Peyer's patch (tissue), 4 donors: Measurements from ENCODE around the gene CHST8. TPM values are rescaled to one million over a fixed set of nuclear protein-coding genes. Genes with fewer than 3 reads are reported as not detected.

Experiments used
- DNase-seq, 3 donors: peaks; one replicate each; pipeline ENCODE4 v3.0.0-alpha.2; 2017 to 2019
- H3K27ac ChIP-seq, 4 donors: fragments of 200-600 bp; sonication (generic); one replicate each; pipeline ENCODE4 v1.5.1; 2016 to 2019
- H3K27me3 ChIP-seq, 2 donors: fragments of 200-600 bp; sonication (generic); one replicate each; pipeline ENCODE4 v1.5.1; 2019
- H3K36me3 ChIP-seq, 3 donors: fragments of 200-600 bp; sonication (generic); one replicate each; pipeline ENCODE4 v1.5.1; 2016 to 2019
- H3K4me1 ChIP-seq, 4 donors: fragments of 200-600 bp; sonication (generic); one replicate each; pipeline ENCODE4 v1.5.1; 2016 to 2019
- H3K4me3 ChIP-seq, 4 donors: fragments of 200-600 bp; sonication (generic); 1 replicate in 3 of 4; 2 replicates in 1 of 4; pipeline ENCODE4 v1.5.1; 2016 to 2019; ENCODE audit warnings: mild to moderate bottlenecking in 1 of 4
- H3K9me3 ChIP-seq, 4 donors: fragments of 200-600 bp; sonication (generic); one replicate each; pipeline ENCODE4 v1.5.1; 2016 to 2019; ENCODE audit warnings: mild to moderate bottlenecking in 1 of 4
- POLR2A ChIP-seq, 2 donors: fragments of 450-650 bp; IDR thresholded peaks; one replicate each; pipeline ENCODE4 v1.5.1; 2017; ENCODE audit warnings: antibody characterized with exemption in 2 of 2, mild to moderate bottlenecking in 2 of 2, moderate library complexity in 2 of 2
- total RNA-seq, 4 donors: library from RNA; depleted of rRNA; stranded (reverse); fragments of >200 nt; gene quantifications; one replicate each; pipeline ENCODE4 v1.1.0, GENCODE V29; 2016
- TF ChIP-seq, protein P1 (sequence below), 6 experiments: fragments of 450-650 bp in 4 of 6; fragments of 200-600 bp in 2 of 6; sonication (generic) in 1 of 6; IDR thresholded peaks; one replicate each; pipeline ENCODE4 v1.5.1; 2017 to 2019; ENCODE audit warnings: antibody characterized with exemption in 6 of 6, mild to moderate bottlenecking in 3 of 6, moderate library complexity in 1 of 6

The CHST8 gene
- total RNA-seq, 4 donors from 2014 or later: 0.54 to 1.8 TPM; not detected in 2

GRCh38 chr19:33798681-33799111 lies 176.9 kb downstream of the CHST8 start:
- Histone ChIP-seq H3K27ac (peak overlapping the region; percentile 51 to 95 (median 82)), H3K4me1 (peaks cover 0 to 27% (median 2%) of the 10 kb centered on the region in 4 donors), H3K36me3 (no peaks in the 10 kb centered on the region), H3K9me3 (peaks cover 0 to 4% (median 0%) of the 10 kb centered on the region in 4 donors), H3K4me3 (peak overlapping the region; percentile 49 to 90 (median 62)), H3K27me3 (no peaks in the 10 kb centered on the region)
- DNase-seq: no peak
- TF ChIP-seq, protein P1, sequence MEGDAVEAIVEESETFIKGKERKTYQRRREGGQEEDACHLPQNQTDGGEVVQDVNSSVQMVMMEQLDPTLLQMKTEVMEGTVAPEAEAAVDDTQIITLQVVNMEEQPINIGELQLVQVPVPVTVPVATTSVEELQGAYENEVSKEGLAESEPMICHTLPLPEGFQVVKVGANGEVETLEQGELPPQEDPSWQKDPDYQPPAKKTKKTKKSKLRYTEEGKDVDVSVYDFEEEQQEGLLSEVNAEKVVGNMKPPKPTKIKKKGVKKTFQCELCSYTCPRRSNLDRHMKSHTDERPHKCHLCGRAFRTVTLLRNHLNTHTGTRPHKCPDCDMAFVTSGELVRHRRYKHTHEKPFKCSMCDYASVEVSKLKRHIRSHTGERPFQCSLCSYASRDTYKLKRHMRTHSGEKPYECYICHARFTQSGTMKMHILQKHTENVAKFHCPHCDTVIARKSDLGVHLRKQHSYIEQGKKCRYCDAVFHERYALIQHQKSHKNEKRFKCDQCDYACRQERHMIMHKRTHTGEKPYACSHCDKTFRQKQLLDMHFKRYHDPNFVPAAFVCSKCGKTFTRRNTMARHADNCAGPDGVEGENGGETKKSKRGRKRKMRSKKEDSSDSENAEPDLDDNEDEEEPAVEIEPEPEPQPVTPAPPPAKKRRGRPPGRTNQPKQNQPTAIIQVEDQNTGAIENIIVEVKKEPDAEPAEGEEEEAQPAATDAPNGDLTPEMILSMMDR (IDR thresholded peaks at IDR 0.05): no peak
- no peak for TF ChIP-seq POLR2A (IDR thresholded peaks at IDR 0.05)

DNA sequence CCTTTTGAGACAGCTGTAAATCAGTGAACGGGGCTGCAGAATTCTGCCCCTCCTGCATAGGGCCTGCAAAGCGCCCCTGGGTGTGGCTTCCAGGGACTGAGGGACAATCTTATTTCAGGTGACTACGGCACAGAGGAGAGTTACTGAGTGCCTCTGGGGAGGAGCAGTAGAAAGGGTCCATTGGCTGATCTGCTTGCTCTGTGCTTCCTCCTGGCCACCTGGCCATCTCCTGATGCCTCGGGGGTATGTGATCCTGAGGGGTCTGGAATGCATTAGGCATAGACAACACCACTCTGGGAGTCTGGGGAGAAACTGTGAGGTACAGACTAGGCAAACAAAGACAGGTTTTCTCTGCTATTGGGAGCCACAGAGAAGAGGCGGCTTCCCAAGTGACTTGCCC lies 177.7 kb downstream of the CHST8 start:
- TF ChIP-seq, protein P1 (IDR thresholded peaks at IDR 0.05): no peak
- no peak for TF ChIP-seq POLR2A (IDR thresholded peaks at IDR 0.05)
- Histone ChIP-seq H3K4me3 (peak overlapping the region in 1 of 4 donors; percentile 90), H3K27me3 (no peaks in the 10 kb centered on the region), H3K36me3 (no peaks in the 10 kb centered on the region), H3K4me1 (peaks cover 0 to 33% (median 4%) of the 10 kb centered on the region in 4 donors), H3K9me3 (peaks cover 0 to 4% (median 0%) of the 10 kb centered on the region in 4 donors), H3K27ac (no peak overlapping the region)
- DNase-seq: no peak

GRCh38 chr19:33800012-33800680 lies 178.4 kb downstream of the CHST8 start:
- peaks cover 0 to 34% (median 5%) of the 10 kb centered on the region in 4 donors for H3K4me1 ChIP-seq

DNA sequence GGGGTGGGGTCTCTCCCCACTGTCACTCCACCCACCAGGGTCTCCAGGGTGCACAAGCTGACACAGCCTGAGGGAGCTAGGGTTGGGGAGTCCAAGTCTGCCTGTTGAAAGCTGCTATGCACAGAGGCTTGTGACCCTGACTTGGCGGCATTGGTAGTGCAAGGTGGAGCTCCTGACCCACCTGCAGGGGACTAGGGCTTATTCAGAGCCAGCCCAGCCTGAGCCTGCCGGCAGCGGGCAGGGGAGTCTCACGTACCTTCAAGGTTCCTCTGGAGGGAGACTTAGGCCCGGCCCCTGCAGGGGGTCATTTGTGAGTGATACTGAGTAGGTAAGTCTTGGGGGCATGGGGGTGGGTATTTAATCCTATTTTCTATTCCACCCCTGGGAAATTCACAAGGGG lies 179.7 kb downstream of the CHST8 start:
- no peak for TF ChIP-seq POLR2A (IDR thresholded peaks at IDR 0.05)
- Histone ChIP-seq H3K9me3 (peaks cover 0 to 4% (median 0%) of the 10 kb centered on the region in 4 donors), H3K27me3 (no peaks in the 10 kb centered on the region), H3K4me3 (no peak overlapping the region), H3K36me3 (no peaks in the 10 kb centered on the region), H3K27ac (no peak overlapping the region), H3K4me1 (peaks cover 0 to 45% (median 5%) of the 10 kb centered on the region in 4 donors)
- DNase-seq: no peak

More at GRCh38 chr19:33800012-33800680, 178.4 kb downstream of the CHST8 start:
- Histone ChIP-seq H3K36me3 (no peaks in the 10 kb centered on the region), H3K4me3 (no peak overlapping the region), H3K27me3 (no peaks in the 10 kb centered on the region), H3K9me3 (peaks cover 0 to 4% (median 0%) of the 10 kb centered on the region in 4 donors), H3K27ac (no peak overlapping the region)
- no peak for TF ChIP-seq POLR2A (IDR thresholded peaks at IDR 0.05)
- TF ChIP-seq, protein P1 (IDR thresholded peaks at IDR 0.05): no peak
- DNase-seq: no peak

DNA sequence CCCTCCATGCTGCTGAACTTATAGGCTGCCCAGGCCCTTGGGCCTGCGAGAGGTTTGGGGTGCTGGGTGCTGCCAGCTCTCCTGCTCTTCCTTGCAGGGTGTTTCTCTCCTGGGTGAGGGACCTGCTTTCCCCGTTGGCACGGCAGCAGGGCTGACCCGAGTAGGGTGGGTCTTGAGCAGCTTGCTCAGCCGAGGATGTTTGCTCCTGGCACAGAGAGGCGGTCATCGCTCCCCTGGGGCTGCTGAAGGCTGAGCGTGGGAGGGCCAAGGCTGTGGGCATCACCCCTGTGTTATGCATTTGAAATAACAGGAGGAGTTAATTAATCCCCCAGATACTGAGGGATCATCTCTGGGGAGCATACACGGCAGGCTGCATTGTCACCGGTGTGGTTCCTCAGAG lies 180.2 kb downstream of the CHST8 start:
- no peak overlapping the region for H3K4me3 ChIP-seq
- no peak for DNase-seq
- no peaks in the 10 kb centered on the region for H3K36me3 ChIP-seq
- no peak overlapping the region for H3K27ac ChIP-seq
- peaks cover 0 to 45% (median 3%) of the 10 kb centered on the region in 4 donors for H3K4me1 ChIP-seq
- H3K27me3 ChIP-seq: no peaks in the 10 kb centered on the region
- TF ChIP-seq, protein P1 (IDR thresholded peaks at IDR 0.05): no peak
- TF ChIP-seq POLR2A (IDR thresholded peaks at IDR 0.05): no peak
- H3K9me3 ChIP-seq: peaks cover 0 to 3% (median 0%) of the 10 kb centered on the region in 4 donors

- no peak for DNase-seq
- no peaks in the 10 kb centered on the region for H3K36me3 ChIP-seq
- no peak overlapping the region for H3K4me3 ChIP-seq
- peak overlapping the region in 2 of 4 donors; percentile 18 to 80 for H3K27ac ChIP-seq
- H3K4me1 ChIP-seq: peaks cover 0 to 39% (median 3%) of the 10 kb centered on the region in 4 donors
- H3K27me3 ChIP-seq: no peaks in the 10 kb centered on the region
- no peak for TF ChIP-seq POLR2A (IDR thresholded peaks at IDR 0.05)
- no peaks in the 10 kb centered on the region for H3K9me3 ChIP-seq
These were observed 181.0 kb downstream of the CHST8 start for GRCh38 chr19:33802801-33803200.
